ENCODE measurements around the gene CCNK.

GRCh38 chr14:99516871-99517642 is 35.8 kb downstream of the CCNK start:
- TF ChIP-seq CTCF (IDR thresholded peaks at IDR 0.05; ENCODE audit: low read length) (no peak), EZH2 (IDR thresholded peaks at IDR 0.05; ENCODE audit: borderline replicate concordance, low read length) (no peak)
